IMR-90 (cell line): ENCODE data around the gene IL15RA. TPM values are rescaled to one million over a fixed set of nuclear protein-coding genes. Genes with fewer than 3 reads are reported as not detected.

ENCODE experiments used
- ATAC-seq: fragments of 200-7000 bp; cut with Tn5 transposase; 2 replicates; pipeline ENCODE4 v1.9.1; 2020; ENCODE audit warnings: low read depth, mild to moderate bottlenecking, moderate library complexity
- BruUV-seq: library from RNA; stranded (reverse); fragments of 400-500 nt; replicated peaks from 2 replicates; lab custom pipeline; 2021; lab: Mats Ljungman, UMichigan
- CTCF ChIA-PET: fragments of 300-600 bp; formaldehyde crosslinking; extraction: SDS; loops from one replicate; lab custom pipeline; 2021; ENCODE audit warnings: antibody characterized with exemption; lab: Yijun Ruan, JAX
- POLR2A ChIA-PET: fragments of 300-600 bp; sonication (Branson Sonifier 250); formaldehyde crosslinking; loops from one replicate; lab custom pipeline; 2022; ENCODE audit warnings: antibody characterized with exemption; ENCODE audit not compliant: unreplicated experiment; lab: Charles Lee
- DNase-seq: peaks from one replicate; pipeline ENCODE4 v3.0.0; 2013
- H2AFZ ChIP-seq: replicated peaks from 2 replicates; pipeline ENCODE3; 2013; ENCODE audit warnings: low read length, mild to moderate bottlenecking; ENCODE audit not compliant: poor library complexity
- H2AK5ac ChIP-seq: 2 replicates; pipeline ENCODE4 v1.6.1; 2013; ENCODE audit warnings: low read depth, low read length, inconsistent platforms
- H2AK9ac ChIP-seq: replicated peaks from 2 replicates; pipeline ENCODE3; 2013; ENCODE audit warnings: mild to moderate bottlenecking, low read depth, low read length, moderate library complexity; ENCODE audit not compliant: poor library complexity
- H2BK120ac ChIP-seq: 2 replicates; pipeline ENCODE4 v1.6.1; 2013; ENCODE audit warnings: low read depth, low read length, inconsistent platforms
- H2BK15ac ChIP-seq: 3 replicates; pipeline ENCODE4 v1.6.1; 2013; ENCODE audit warnings: low read depth, low read length, inconsistent platforms
- H2BK20ac ChIP-seq: 2 replicates; pipeline ENCODE4 v1.6.1; 2013; ENCODE audit warnings: low read depth, mild to moderate bottlenecking, inconsistent platforms, low read length, moderate library complexity
- H2BK5ac ChIP-seq: 2 replicates; pipeline ENCODE4 v1.6.1; 2013; ENCODE audit warnings: mild to moderate bottlenecking, low read depth, low read length, inconsistent platforms; ENCODE audit not compliant: poor library complexity, severe bottlenecking
- H3K14ac ChIP-seq: replicated peaks from 2 replicates; pipeline ENCODE4 v1.6.1; 2013; ENCODE audit warnings: low read depth, low read length, inconsistent platforms
- H3K18ac ChIP-seq: 2 replicates; pipeline ENCODE4 v1.6.1; 2013; ENCODE audit warnings: low read depth, low read length, control low read depth
- H3K23ac ChIP-seq: 2 replicates; pipeline ENCODE4 v1.6.1; 2013; ENCODE audit warnings: low read depth, low read length, inconsistent platforms
- H3K27ac ChIP-seq: 2 replicates; pipeline ENCODE4 v1.5.1; 2013; ENCODE audit warnings: mild to moderate bottlenecking, control low read depth, low read length; ENCODE audit not compliant: insufficient read depth
- H3K27me3 ChIP-seq: 2 replicates; pipeline ENCODE4 v1.6.1; 2013; ENCODE audit warnings: low read length; ENCODE audit not compliant: control insufficient read depth, insufficient read depth
- H3K36me3 ChIP-seq: 2 replicates; pipeline ENCODE4 v1.6.1; 2013; ENCODE audit warnings: low read length, mixed read lengths; ENCODE audit not compliant: control insufficient read depth, insufficient read depth
- H3K4ac ChIP-seq: 2 replicates; pipeline ENCODE4 v1.6.1; 2013; ENCODE audit warnings: low read depth, low read length, inconsistent platforms
- H3K4me1 ChIP-seq: 2 replicates; pipeline ENCODE4 v1.6.1; 2013; ENCODE audit warnings: low read length, mixed read lengths; ENCODE audit not compliant: control insufficient read depth, insufficient read depth
- H3K4me2 ChIP-seq: 2 replicates; pipeline ENCODE4 v1.6.1; 2013; ENCODE audit warnings: low read depth, mild to moderate bottlenecking, control low read depth, low read length, moderate library complexity
- H3K4me3 ChIP-seq: 2 replicates; pipeline ENCODE4 v1.5.1; 2013; ENCODE audit warnings: low read depth, mild to moderate bottlenecking, control low read depth, low read length, moderate library complexity; ENCODE audit not compliant: insufficient read depth
- H3K56ac ChIP-seq: 2 replicates; pipeline ENCODE4 v1.6.1; 2013; ENCODE audit warnings: low read length, inconsistent platforms; ENCODE audit not compliant: insufficient read depth; ENCODE audit errors: extremely low read depth
- H3K79me1 ChIP-seq, 2 experiments: 2 replicates each; pipeline ENCODE4 v1.6.1; 2013; ENCODE audit warnings: low read length in 2 of 2, inconsistent platforms in 1 of 2, low read depth in 1 of 2
- H3K9ac ChIP-seq: 2 replicates; pipeline ENCODE4 v1.6.1; 2013; ENCODE audit warnings: low read depth, low read length, control low read depth
- H3K9me1 ChIP-seq: 2 replicates; pipeline ENCODE4 v1.6.1; 2013; ENCODE audit warnings: low read length, inconsistent platforms; ENCODE audit not compliant: insufficient read depth
- H3K9me3 ChIP-seq: 2 replicates; pipeline ENCODE4 v1.6.1; 2013; ENCODE audit warnings: low read length; ENCODE audit not compliant: control insufficient read depth, insufficient read depth
- H4K20me1 ChIP-seq: 2 replicates; pipeline ENCODE4 v1.6.1; 2013; ENCODE audit warnings: low read length, inconsistent platforms; ENCODE audit not compliant: insufficient read depth
- H4K5ac ChIP-seq: 2 replicates; pipeline ENCODE4 v1.6.1; 2013; ENCODE audit warnings: mild to moderate bottlenecking, low read depth, low read length, control low read depth
- H4K8ac ChIP-seq, 2 experiments: 2 replicates each; pipeline ENCODE4 v1.6.1; 2013; ENCODE audit warnings: low read depth in 2 of 2, low read length in 2 of 2, control low read depth in 1 of 2, inconsistent platforms in 1 of 2
- H4K91ac ChIP-seq: 2 replicates; pipeline ENCODE4 v1.6.1; 2013; ENCODE audit warnings: low read depth, low read length, inconsistent platforms; ENCODE audit not compliant: insufficient read depth
- CEBPB ChIP-seq: IDR thresholded peaks from 2 replicates; pipeline ENCODE4 v1.6.1; 2012; ENCODE audit warnings: low read depth, low read length, improper control_type of control experiment
- SMC3 ChIP-seq: fragments of 150-350 bp; IDR thresholded peaks from 2 replicates; pipeline ENCODE4 v1.6.1; 2016; ENCODE audit warnings: low read depth, mild to moderate bottlenecking, antibody characterized with exemption, low read length, moderate library complexity
- WGBS, 2 experiments: methylation state at CpG; one replicate each; pipeline versions ENCODE4 v1.1.5 to v1.1.7; 2013; ENCODE audit warnings: missing lambda C conversion rate in 2 of 2; ENCODE audit not compliant: insufficient read length in 1 of 2; ENCODE audit errors: extremely low coverage in 2 of 2; 5-methylcytosine and 5-hydroxymethylcytosine counted together
- dilution Hi-C: fragments of 300-500 bp; cut with HindIII; formaldehyde crosslinking; loops from one replicate; pipeline ENCODE4 v1.14.3; 2018; ENCODE audit warnings: low sequenced_read_pairs; ENCODE audit not compliant: unreplicated experiment
- in situ Hi-C: fragments of 300-500 bp; cut with MboI; formaldehyde crosslinking; loops from 3 replicates; pipeline ENCODE4 v1.14.3; 2019; ENCODE audit warnings: low sequenced_read_pairs, inconsistent platforms, mixed read lengths
- intact Hi-C: fragments of 100-400 bp; cut with micrococcal nuclease; formaldehyde crosslinking; loops from 2 replicates; pipeline ENCODE4 v1.10.0; 2022
- polyA plus RNA-seq, 3 experiments: library from polyadenylated mRNA; depleted of rRNA; stranded (reverse); fragments of >200 nt; gene quantifications; 2 replicates each; pipeline ENCODE4 v1.2.3, GENCODE V29; 2012; ENCODE audit warnings: low replicate concordance in 1 of 3
- total RNA-seq: library from RNA; depleted of rRNA; stranded (reverse); fragments of >200 nt; gene quantifications from 2 replicates; pipeline ENCODE4 v1.2.3, GENCODE V29; 2012

The IL15RA gene
- total and polyA plus RNA-seq, 2 of the 4 experiments (the other 2 are of a cell fraction), result 2.0 to 7.6 TPM

- Histone ChIP-seq H2BK120ac (no peak overlapping the region), H2BK20ac (no peak overlapping the region), H3K27ac (no peak overlapping the region), H4K20me1 (no peaks in the 10 kb centered on the region), H3K9me1 (no peaks in the 10 kb centered on the region), H3K4me2 (no peak overlapping the region), H2AK5ac (no peak overlapping the region), H2BK15ac (no peak overlapping the region), H2AK9ac (no peak overlapping the region), H3K4me1 (no peaks in the 10 kb centered on the region), H3K9ac (no peak overlapping the region), H3K18ac (no peak overlapping the region), H4K5ac (no peak overlapping the region), H3K9me3 (peaks cover 3% of the 10 kb centered on the region), H2BK5ac (no peak overlapping the region), H3K23ac (no peak overlapping the region), H3K79me1 (no peaks in the 10 kb centered on the region), H3K27me3 (peaks cover 28% of the 10 kb centered on the region), H3K14ac (no peak overlapping the region), H3K56ac (no peak overlapping the region), H3K4ac (no peak overlapping the region), H2AFZ (no peak overlapping the region), H3K4me3 (no peak overlapping the region), H4K8ac (no peak overlapping the region), H4K91ac (no peak overlapping the region), H3K36me3 (no peaks in the 10 kb centered on the region)
- WGBS, 2 experiments, result 90% methylated on average over 2 of the region's 12 CpGs; no CpG with 5 or more reads in 1 of the 2 experiments
- CTCF ChIA-PET, result no interaction called here
- in situ Hi-C loops, result no loop called here
- dilution Hi-C loops, result no loop called here
- intact Hi-C loops, result no loop called here
- BruUV-seq, result no TSS peak
- TF ChIP-seq CEBPB, result no peak
- no peak for TF ChIP-seq SMC3
- ATAC-seq (no peak), DNase-seq (no peak)
- POLR2A ChIA-PET, result no interaction called here
Measured at GRCh38 chr10:6002809-6003510, 25.6 kb upstream of the IL15RA start.
